Effector memory CD4-positive, alpha-beta T cell (primary cell): ENCODE data around the gene CASP3.

ENCODE experiments used
- DNase-seq, 3 donors: peaks; one replicate each; pipeline ENCODE4 v3.0.0-alpha.2; 2020
- H3K27ac ChIP-seq: 2 replicates; pipeline ENCODE4 v1.7.0; 2013; ENCODE audit warnings: mild to moderate bottlenecking, low read length, moderate library complexity; ENCODE audit not compliant: insufficient read depth, poor library complexity, severe bottlenecking
- H3K27me3 ChIP-seq: replicated peaks from 2 replicates; pipeline ENCODE4 v1.7.0; 2013; ENCODE audit warnings: mild to moderate bottlenecking, low read length; ENCODE audit not compliant: insufficient read depth, control insufficient read depth, poor library complexity, severe bottlenecking
- H3K36me3 ChIP-seq: 2 replicates; pipeline ENCODE4 v1.7.0; 2013; ENCODE audit warnings: mild to moderate bottlenecking, low read length, moderate library complexity; ENCODE audit not compliant: control insufficient read depth, insufficient read depth
- H3K4me1 ChIP-seq: 2 replicates; pipeline ENCODE4 v1.7.0; 2013; ENCODE audit warnings: low read length, mild to moderate bottlenecking; ENCODE audit not compliant: control insufficient read depth, insufficient read depth, poor library complexity, severe bottlenecking
- H3K4me3 ChIP-seq: 2 replicates; pipeline ENCODE4 v1.7.0; 2013; ENCODE audit warnings: low read length, low read depth, mild to moderate bottlenecking; ENCODE audit not compliant: insufficient read depth, poor library complexity, severe bottlenecking
- H3K9me3 ChIP-seq: 2 replicates; pipeline ENCODE4 v1.7.0; 2013; ENCODE audit warnings: mild to moderate bottlenecking, low read length, moderate library complexity; ENCODE audit not compliant: control insufficient read depth

The CASP3 gene

GRCh38 chr4:184681916-184682315, 32.7 kb upstream of the CASP3 start:
- H3K4me3 ChIP-seq, result no peak overlapping the region
- no peaks in the 10 kb centered on the region for H3K27me3 ChIP-seq
- DNase-seq, result no peak
- H3K4me1 ChIP-seq, result no peaks in the 10 kb centered on the region
- no peaks in the 10 kb centered on the region for H3K9me3 ChIP-seq
- no peak overlapping the region for H3K27ac ChIP-seq
- no peaks in the 10 kb centered on the region for H3K36me3 ChIP-seq

GRCh38 chr4:184680698-184681097, 31.5 kb upstream of the CASP3 start:
- no peak for DNase-seq
- Histone ChIP-seq H3K36me3 (no peaks in the 10 kb centered on the region), H3K4me1 (no peaks in the 10 kb centered on the region), H3K27me3 (no peaks in the 10 kb centered on the region), H3K4me3 (no peak overlapping the region), H3K9me3 (no peaks in the 10 kb centered on the region), H3K27ac (no peak overlapping the region)

- H3K9me3 ChIP-seq, result no peaks in the 10 kb centered on the region
- H3K27ac ChIP-seq, result no peak overlapping the region
- H3K4me3 ChIP-seq, result no peak overlapping the region
- peaks cover 7% of the 10 kb centered on the region for H3K36me3 ChIP-seq
- no peaks in the 10 kb centered on the region for H3K27me3 ChIP-seq
- no peak for DNase-seq
- H3K4me1 ChIP-seq, result no peaks in the 10 kb centered on the region
These were observed 26.7 kb upstream of the CASP3 start for GRCh38 chr4:184675821-184676492.

DNA sequence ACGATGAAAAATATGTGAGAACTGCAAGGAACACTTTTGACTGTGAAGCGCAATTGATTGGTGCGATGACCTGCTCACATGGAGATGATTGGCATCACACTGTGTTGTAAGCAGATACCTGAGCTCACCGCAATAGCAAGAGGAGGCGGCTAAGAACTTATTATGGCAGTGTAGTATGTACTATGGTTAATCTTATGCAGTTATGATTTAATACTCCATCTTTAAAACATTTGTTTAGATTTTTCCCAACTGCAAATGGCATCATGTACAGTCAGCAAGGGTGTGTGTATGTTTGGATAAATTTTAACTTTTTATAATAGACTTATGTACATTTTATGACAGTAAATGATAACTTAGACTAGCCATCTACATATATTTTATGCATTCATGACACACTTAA, 25.8 kb upstream of the CASP3 start:
- H3K9me3 ChIP-seq, result no peaks in the 10 kb centered on the region
- H3K4me3 ChIP-seq, result no peak overlapping the region
- no peaks in the 10 kb centered on the region for H3K27me3 ChIP-seq
- peaks cover 7% of the 10 kb centered on the region for H3K36me3 ChIP-seq
- no peak overlapping the region for H3K27ac ChIP-seq
- no peak for DNase-seq
- no peaks in the 10 kb centered on the region for H3K4me1 ChIP-seq

- Histone ChIP-seq H3K9me3 (no peaks in the 10 kb centered on the region), H3K4me1 (peaks cover 3% of the 10 kb centered on the region), H3K36me3 (peaks cover 7% of the 10 kb centered on the region), H3K4me3 (no peak overlapping the region), H3K27me3 (no peaks in the 10 kb centered on the region), H3K27ac (no peak overlapping the region)
- DNase-seq, result no peak
These were observed 24.8 kb upstream of the CASP3 start for GRCh38 chr4:184674011-184674410.

GRCh38 chr4:184672741-184673140, 23.5 kb upstream of the CASP3 start:
- H3K4me1 ChIP-seq, result peaks cover 7% of the 10 kb centered on the region
- DNase-seq, result no peak
- no peaks in the 10 kb centered on the region for H3K9me3 ChIP-seq
- H3K36me3 ChIP-seq, result peaks cover 7% of the 10 kb centered on the region
- H3K4me3 ChIP-seq, result no peak overlapping the region
- H3K27ac ChIP-seq, result no peak overlapping the region
- no peaks in the 10 kb centered on the region for H3K27me3 ChIP-seq

DNA sequence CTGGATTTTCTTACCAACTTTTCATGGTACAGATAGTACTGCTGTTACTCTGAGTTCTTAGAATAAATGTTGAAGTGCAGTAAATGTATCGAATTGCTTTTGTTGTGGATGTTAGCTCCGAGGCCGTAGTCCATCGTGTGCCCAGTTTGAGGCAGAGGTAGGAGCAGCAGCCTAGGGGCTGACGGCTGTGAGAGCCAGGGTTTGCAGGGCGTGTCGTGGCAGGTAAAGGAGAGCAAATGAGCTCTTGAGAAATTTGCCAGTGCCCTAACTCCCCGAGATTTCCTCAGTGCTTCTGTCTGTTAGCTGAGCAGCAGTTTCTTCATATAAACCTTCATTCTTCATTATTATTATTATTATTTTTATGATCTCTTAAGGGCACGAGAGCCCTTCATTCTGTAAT, 21.9 kb upstream of the CASP3 start:
- Histone ChIP-seq H3K9me3 (no peaks in the 10 kb centered on the region), H3K27ac (no peak overlapping the region), H3K4me3 (no peak overlapping the region), H3K27me3 (no peaks in the 10 kb centered on the region), H3K36me3 (peaks cover 7% of the 10 kb centered on the region), H3K4me1 (peaks cover 7% of the 10 kb centered on the region)
- no peak for DNase-seq

DNA sequence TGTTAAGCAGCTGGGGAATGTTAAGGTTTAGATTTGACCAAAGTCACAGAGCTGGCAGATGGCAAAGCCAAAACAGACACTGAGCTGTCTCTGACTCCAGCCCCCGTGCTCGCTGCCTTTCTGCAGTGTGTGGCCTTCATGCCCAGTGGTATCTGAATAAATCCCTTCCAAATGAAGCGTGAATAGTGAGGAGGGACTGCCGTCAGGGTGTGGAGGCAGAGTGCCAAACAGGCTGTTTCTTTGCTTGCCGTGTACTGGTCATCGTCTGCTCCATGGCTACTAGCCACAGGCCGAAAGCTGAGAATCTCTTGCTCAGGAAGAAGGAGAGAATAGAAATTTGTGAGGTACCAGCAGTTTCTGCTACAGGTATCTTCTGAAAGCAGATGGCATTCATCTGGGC, 20.0 kb upstream of the CASP3 start:
- Histone ChIP-seq H3K4me1 (peaks cover 7% of the 10 kb centered on the region), H3K4me3 (no peak overlapping the region), H3K27ac (no peak overlapping the region), H3K9me3 (no peaks in the 10 kb centered on the region), H3K36me3 (peaks cover 7% of the 10 kb centered on the region), H3K27me3 (no peaks in the 10 kb centered on the region)
- no peak for DNase-seq

DNA sequence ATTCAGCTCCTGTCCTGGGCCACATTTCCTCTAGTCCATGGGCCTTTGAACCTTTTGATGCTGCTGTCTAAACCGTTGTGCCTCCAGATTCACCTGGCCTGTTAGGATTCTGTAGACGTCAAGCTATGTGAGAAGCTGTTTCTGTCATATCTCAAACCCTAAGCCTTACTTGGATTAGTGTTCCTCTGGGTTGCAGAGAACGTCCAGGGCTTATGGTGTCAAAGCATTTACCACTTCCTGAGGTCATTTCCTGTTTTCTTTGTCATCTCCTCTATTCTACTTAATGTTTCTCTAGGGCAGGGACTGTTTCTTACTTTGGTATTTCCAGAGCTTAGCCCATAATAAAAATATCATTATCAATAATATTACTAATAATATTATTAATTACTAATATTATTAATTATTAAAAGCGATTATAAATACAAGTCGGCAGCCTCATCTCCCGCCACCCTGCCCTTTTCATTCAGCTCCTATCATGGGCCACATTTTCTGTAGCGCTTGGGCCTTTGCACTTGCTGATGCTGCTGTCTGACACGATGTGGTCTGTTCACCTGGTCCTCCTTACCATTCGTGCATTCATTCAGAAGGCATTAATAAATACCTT, 19.4 kb upstream of the CASP3 start:
- Histone ChIP-seq H3K4me1 (peaks cover 7% of the 10 kb centered on the region), H3K27me3 (no peaks in the 10 kb centered on the region), H3K27ac (no peak overlapping the region), H3K4me3 (no peak overlapping the region), H3K9me3 (no peaks in the 10 kb centered on the region), H3K36me3 (peaks cover 7% of the 10 kb centered on the region)
- DNase-seq, result no peak

DNA sequence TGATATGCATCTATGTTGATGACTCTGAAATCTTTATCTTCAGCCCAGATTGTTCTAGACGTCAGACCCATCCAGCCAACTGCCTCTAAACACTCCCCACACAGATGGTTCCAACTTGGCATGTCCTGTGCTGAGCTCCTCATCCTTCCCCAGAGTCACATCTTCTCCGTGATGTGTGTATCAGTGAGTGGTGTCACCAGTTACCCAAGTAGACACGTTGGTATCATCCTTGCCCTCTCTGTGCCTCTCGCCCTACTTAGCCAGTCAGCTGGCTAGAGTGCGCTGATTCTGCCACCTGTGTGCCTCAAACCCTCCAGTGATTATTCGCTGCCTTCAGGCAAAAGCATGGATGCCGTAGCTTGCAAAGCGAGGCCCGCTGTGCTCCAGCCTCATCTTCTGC, 18.8 kb upstream of the CASP3 start:
- Histone ChIP-seq H3K27me3 (no peaks in the 10 kb centered on the region), H3K36me3 (peaks cover 7% of the 10 kb centered on the region), H3K4me3 (no peak overlapping the region), H3K27ac (no peak overlapping the region), H3K9me3 (no peaks in the 10 kb centered on the region), H3K4me1 (peaks cover 7% of the 10 kb centered on the region)
- no peak for DNase-seq
